ENCODE measurements around the gene EDIL3.

DNA sequence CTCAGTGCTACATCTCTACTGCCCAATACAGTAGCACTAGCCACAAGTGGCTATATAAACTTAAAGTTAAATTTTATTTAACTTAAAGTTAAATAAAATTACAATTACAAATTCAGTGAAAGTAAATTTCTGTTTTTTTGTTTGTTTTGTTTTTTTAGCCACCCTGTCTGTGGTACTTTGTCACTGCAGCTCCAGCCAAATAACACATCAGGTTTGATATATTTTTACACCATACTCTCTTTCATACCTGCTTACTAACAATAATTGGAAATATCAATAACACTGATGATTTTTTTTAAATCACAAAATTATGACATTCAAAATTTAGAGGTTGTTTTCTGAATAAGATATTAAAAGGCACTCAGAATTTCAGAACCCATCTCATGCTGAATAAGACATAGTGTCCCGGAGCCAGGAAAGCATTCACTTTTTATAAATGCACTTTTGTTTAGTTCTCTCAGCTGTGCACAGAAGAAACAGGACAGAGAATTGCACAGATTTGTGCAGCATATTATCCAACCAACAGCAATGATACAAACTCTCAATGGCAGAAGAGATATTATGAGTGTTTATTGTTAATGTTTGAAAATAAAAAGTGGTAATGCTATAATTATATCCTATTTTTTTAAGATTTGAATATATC is 92.6 kb downstream of the EDIL3 start:
- TF ChIP-seq POLR2AphosphoS5 (IDR thresholded peaks at IDR 0.05; ENCODE audit: low read depth, low read length) = no peak
- no peak for TF ChIP-seq TAF1 (IDR thresholded peaks at IDR 0.05; ENCODE audit: borderline replicate concordance, insufficient read depth, low read length)
- TF ChIP-seq SIN3A (IDR thresholded peaks at IDR 0.05; ENCODE audit: borderline replicate concordance, insufficient read depth, low read length) = no peak
- TF ChIP-seq, protein P1, sequence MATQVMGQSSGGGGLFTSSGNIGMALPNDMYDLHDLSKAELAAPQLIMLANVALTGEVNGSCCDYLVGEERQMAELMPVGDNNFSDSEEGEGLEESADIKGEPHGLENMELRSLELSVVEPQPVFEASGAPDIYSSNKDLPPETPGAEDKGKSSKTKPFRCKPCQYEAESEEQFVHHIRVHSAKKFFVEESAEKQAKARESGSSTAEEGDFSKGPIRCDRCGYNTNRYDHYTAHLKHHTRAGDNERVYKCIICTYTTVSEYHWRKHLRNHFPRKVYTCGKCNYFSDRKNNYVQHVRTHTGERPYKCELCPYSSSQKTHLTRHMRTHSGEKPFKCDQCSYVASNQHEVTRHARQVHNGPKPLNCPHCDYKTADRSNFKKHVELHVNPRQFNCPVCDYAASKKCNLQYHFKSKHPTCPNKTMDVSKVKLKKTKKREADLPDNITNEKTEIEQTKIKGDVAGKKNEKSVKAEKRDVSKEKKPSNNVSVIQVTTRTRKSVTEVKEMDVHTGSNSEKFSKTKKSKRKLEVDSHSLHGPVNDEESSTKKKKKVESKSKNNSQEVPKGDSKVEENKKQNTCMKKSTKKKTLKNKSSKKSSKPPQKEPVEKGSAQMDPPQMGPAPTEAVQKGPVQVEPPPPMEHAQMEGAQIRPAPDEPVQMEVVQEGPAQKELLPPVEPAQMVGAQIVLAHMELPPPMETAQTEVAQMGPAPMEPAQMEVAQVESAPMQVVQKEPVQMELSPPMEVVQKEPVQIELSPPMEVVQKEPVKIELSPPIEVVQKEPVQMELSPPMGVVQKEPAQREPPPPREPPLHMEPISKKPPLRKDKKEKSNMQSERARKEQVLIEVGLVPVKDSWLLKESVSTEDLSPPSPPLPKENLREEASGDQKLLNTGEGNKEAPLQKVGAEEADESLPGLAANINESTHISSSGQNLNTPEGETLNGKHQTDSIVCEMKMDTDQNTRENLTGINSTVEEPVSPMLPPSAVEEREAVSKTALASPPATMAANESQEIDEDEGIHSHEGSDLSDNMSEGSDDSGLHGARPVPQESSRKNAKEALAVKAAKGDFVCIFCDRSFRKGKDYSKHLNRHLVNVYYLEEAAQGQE (IDR thresholded peaks at IDR 0.05; ENCODE audit: insufficient read depth in 1 of 2, low read depth in 2 of 2, low read length in 2 of 2) = no peak
- TF ChIP-seq FOXP2 (optimal IDR thresholded peaks at IDR 0.05; ENCODE audit: borderline replicate concordance, extremely low read depth, extremely low read length, insufficient read depth) = no peak

Data from PFSK-1 (cell line).